ENCODE results near the gene ZNF746.

ZNF746 gene

DNA sequence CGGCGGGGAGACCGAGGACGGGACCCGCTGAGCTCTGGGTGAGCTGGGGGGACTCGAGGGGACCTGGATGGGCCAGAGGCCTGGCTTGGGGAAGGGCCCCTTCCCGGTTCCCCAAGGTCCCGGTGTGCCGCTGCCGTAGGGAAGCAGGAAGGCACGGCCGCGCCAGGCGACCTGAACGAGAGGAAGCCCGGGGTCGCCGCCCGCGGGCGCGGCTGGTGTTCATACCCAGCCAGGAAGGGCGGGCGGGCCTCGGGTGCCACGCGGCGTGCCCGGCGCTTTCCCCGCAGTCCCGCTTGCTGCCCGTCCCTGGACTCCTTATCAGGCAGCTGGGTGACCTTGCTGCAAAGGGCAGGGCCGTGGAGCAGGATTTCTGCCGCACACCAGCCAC lies 74.7 kb downstream of the ZNF746 start:
- no peak for TF ChIP-seq RAD21 (IDR thresholded peaks at IDR 0.05; ENCODE audit: low read depth)
- TF ChIP-seq TCF12 (IDR thresholded peaks at IDR 0.05; ENCODE audit: low read depth): no peak
- TF ChIP-seq, protein P1, sequence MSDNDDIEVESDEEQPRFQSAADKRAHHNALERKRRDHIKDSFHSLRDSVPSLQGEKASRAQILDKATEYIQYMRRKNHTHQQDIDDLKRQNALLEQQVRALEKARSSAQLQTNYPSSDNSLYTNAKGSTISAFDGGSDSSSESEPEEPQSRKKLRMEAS (IDR thresholded peaks at IDR 0.05): no peak
